HG02678 (cell line): ENCODE measurements around the gene UNG.

Experiments
- ATAC-seq: cut with Tn5 transposase; IDR thresholded peaks from one replicate; pipeline ENCODE4 v1.9.1; 2021; ENCODE audit warnings: mild to moderate bottlenecking, moderate library complexity; ENCODE audit not compliant: unreplicated experiment

The UNG gene

GRCh38 chr12:109088818-109089217 is 8.6 kb upstream of the UNG start:
- ATAC-seq = no peak

GRCh38 chr12:109089683-109090082 is 7.7 kb upstream of the UNG start:
- no peak for ATAC-seq

- ATAC-seq = no peak
Measured at GRCh38 chr12:109092497-109093021, 4.8 kb upstream of the UNG start.

GRCh38 chr12:109093022-109093918 is 4.1 kb upstream of the UNG start, which contains the start of gene ALKBH2:
ALKBH2 (minus strand) TSS chr12:109093472; CDS start chr12:109092786, 686 bp downstream.
- ATAC-seq = peak; percentile 60

DNA sequence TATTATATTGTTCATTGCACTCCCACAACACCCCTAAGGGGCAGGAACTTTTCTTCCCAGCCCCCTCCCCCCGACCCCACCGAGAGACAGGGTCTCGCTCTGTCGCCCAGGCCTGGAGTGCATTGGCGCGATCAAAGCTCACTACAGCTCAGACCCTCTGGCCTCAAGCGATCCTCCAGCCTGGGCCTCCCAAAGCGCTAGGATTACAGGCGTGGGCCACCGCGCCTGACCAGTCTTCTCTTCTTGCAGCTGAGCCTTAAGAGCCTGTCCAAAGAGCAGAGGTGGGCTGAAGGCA is 310 bp upstream of the UNG start:
- ATAC-seq = no peak

DNA sequence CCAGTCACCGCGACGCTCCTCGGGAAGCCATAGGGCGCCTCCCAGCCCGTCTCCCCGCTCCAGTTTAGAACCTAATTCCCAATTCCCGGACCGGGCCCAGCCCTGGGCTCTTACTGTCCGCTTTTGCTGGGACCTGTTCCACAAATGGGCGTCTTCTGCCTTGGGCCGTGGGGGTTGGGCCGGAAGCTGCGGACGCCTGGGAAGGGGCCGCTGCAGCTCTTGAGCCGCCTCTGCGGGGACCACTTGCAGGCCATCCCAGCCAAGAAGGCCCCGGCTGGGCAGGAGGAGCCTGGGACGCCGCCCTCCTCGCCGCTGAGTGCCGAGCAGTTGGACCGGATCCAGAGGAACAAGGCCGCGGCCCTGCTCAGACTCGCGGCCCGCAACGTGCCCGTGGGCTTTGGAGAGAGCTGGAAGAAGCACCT is 797 bp downstream of the UNG start:
- ATAC-seq = peak; percentile 38

DNA sequence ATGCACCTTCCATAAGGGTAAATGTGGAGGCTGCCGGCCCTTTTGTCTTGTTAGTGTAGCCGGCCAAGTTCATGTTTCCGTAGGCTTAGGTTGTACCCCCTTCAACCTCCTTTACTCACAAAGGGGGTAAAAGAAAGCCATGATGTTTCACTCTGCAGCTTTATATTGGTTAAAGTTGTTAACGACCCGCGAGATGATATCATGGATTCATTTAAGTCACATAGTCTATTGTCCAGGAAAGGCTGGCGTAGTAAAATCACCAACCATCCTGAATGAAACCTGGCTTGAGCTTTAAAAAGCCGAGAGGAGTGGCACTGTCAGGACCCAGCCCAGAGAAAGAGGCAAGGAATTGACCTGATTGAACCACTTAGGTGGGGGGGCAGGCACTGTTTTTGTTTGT is 1.3 kb downstream of the UNG start:
- ATAC-seq = no peak

GRCh38 chr12:109099431-109100020 is 2.1 kb downstream of the UNG start:
- ATAC-seq = no peak

DNA sequence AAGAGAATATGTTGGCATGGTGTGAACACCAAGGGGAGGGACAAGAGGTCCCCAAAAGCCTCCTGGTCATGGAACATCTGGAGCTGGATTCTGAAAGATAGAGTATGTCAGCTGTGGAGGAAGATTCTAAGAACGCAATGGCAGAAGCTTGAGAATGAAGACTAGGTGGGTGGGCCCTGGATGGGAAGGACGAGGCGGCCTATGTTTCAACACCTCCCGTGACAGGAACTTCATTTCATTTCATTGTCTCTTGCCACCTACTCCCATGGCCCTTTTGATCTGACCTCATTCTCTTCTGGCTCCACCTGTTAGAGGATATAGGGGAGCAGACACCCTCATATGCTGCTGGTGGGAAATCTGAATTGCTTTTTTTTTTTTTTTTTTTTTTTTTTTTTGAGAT is 3.3 kb downstream of the UNG start:
- ATAC-seq = no peak

GRCh38 chr12:109102491-109102890 is 5.1 kb downstream of the UNG start:
- ATAC-seq = no peak

- no peak for ATAC-seq
Measured at GRCh38 chr12:109105176-109105575, 7.8 kb downstream of the UNG start.

DNA sequence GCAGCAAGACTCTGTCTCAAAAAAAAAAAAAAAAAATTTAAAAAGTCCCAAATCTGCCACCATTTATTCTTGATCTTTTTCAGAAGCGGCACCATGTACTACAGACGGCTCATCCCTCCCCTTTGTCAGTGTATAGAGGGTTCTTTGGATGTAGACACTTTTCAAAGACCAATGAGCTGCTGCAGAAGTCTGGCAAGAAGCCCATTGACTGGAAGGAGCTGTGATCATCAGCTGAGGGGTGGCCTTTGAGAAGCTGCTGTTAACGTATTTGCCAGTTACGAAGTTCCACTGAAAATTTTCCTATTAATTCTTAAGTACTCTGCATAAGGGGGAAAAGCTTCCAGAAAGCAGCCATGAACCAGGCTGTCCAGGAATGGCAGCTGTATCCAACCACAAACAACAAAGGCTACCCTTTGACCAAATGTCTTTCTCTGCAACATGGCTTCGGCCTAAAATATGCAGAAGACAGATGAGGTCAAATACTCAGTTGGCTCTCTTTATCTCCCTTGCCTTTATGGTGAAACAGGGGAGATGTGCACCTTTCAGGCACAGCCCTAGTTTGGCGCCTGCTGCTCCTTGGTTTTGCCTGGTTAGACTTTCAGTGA is 12.5 kb downstream of the UNG start:
- ATAC-seq = no peak

GRCh38 chr12:109110988-109111495 is 13.6 kb downstream of the UNG start:
- peak; percentile 79 for ATAC-seq

DNA sequence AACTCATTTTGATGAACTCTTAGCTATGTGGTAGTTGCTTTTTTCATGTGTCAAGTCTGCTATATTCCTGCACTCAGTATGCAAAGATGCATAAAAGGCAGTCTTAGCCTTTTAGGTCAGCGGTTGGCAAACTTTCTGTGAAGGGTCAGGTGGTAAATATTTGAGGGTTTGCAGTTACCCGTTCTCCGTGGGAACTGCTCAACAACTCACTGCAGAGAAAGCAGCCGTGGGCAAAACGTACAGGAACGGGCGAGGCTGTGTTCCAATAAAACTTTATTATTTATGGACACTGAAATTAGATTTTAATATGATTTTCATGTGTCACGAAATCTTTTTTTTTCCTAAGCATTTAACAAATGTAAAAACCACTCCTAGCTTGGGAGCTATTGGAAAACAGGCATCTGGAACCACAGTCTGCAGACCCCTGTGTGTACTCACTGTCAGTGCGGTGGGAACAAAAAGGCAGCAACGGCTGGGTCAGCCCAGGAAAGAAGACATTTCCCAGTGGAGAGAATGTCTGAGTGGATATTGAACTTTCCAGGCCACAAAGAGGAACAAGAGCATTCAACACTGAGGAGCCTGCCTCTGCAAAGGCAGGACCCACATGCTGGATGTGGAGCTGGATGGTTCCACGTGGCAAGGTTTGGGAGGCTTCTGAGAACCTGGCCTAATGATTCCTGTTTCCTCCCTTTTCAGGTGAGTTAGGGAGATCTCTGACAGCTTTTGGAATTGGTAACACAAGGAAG is 15.5 kb downstream of the UNG start:
- no peak for ATAC-seq

- ATAC-seq = no peak
Measured at GRCh38 chr12:109113661-109114321, 16.4 kb downstream of the UNG start.

DNA sequence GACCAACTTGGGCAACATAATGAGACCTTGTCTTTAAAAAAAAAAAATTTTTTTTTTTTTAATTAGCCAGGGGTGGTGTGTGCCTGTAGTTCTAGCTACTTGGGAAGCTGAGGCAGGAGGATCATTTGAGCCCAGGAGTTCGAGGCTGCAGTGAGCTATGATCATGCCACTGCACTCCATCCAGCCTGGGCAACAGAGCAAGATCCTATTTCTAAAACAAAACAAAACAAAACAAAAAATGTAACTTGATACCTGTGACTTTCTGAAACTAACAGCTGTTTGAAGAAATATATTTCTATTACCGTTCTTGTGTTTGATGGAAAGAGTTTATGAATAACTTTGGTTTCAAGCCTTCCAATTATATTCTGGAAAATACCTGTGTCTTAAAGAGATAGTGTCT is 17.2 kb downstream of the UNG start:
- no peak for ATAC-seq

DNA sequence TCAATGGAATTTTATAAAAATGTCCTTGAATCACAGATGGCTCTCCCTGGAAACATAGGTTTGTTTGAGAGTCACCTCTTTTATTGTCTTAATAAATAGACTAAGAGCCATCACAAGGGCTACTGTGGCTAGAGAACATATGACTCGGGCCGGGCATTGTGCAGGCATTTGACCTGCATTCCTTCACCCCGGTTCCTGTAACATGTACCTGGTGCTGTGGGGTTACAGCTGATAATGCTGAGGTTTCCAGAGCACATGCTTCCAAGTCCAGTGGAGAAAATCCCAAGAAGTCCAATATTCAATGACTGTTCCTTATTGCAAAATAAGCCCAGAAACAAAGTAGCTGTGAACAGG is 18.0 kb downstream of the UNG start:
- ATAC-seq = no peak

- no peak for ATAC-seq
Measured at GRCh38 chr12:109115758-109116610, 18.6 kb downstream of the UNG start, which contains the start of gene ACACB. ACACB (plus strand) TSS chr12:109116587; CDS start chr12:109139406, 22,819 bp downstream.

- no peak for ATAC-seq
Measured at GRCh38 chr12:109116611-109116949, 19.2 kb downstream of the UNG start.

DNA sequence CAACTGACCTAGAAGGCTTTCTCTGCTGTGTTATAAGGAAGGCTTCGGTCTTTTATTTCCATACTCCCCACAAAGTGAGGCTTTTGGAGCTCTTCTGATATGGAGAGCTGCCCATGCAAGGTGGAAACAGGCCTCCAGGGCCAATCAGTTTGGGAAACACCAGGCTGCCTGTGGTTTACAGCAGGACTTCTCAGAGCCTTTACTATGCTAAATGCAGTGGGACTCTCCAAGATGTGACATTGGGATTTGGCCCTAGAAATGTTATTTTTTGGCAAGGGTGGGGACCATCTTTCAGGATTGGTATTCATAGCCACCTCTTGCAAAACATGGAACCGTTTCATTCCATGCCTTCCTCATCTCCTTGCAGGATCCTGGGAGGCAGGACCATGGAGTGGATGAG is 22.7 kb downstream of the UNG start:
- ATAC-seq = no peak
